ENCODE data around the gene TCIRG1. TPM values are rescaled to one million over a fixed set of nuclear protein-coding genes. Genes with fewer than 3 reads are reported as not detected.

TCIRG1 gene
- total RNA-seq, 2 experiments from 2014 or later = 199 to 201 TPM

DNA sequence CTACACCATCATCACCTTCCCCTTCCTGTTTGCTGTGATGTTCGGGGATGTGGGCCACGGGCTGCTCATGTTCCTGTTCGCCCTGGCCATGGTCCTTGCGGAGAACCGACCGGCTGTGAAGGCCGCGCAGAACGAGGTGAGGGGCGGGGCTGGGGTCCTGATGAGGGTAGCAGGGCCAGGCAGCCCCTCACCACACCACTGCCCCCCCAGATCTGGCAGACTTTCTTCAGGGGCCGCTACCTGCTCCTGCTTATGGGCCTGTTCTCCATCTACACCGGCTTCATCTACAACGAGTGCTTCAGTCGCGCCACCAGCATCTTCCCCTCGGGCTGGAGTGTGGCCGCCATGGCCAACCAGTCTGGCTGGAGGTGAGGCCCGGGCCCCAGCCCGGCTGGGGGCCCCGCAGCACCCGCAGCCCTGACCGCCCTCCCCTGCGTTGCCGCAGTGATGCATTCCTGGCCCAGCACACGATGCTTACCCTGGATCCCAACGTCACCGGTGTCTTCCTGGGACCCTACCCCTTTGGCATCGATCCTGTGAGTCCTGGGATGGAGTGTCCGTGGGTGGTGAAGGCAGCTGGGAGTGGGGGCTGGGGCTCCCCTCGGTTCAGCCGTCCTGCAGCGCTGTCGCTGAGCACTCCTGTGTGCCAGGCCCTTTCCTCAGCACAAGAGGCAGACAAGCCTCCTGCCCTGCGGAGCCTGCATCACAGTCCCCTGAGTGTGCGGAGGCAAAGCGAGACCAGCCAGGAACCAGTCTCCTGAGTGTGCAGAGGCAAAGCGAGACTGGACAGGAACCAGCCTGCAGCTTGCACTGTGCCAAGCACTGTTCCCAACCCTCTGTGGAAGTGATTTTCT, 8.8 kb downstream of the TCIRG1 start:
- ChIA-PET CTCF (ENCODE audit: unreplicated experiment) (no interaction called here), POLR2A (interaction anchor here (0.7 kb wide), 1 partner anchor 13 kb away, joined by 3 read pairs; no protein-coding TSS in a partner anchor)
- no TSS peak for BruUV-seq (replicated peaks)
- Histone ChIP-seq H3K9me3 (ENCODE audit: low read length) (no peaks in the 10 kb centered on the region), H3K4me3 (ENCODE audit: low read depth, low read length, poor library complexity, severe bottlenecking) (no peak overlapping the region), H4K20me1 (ENCODE audit: insufficient read depth, low read length) (no peaks in the 10 kb centered on the region), H3K79me2 (ENCODE audit: insufficient read depth, low read depth, low read length) (no peaks in the 10 kb centered on the region), H3K27ac (ENCODE audit: low read depth, low read length, poor library complexity, severe bottlenecking) (no peak overlapping the region), H3K4me1 (ENCODE audit: insufficient read depth, low read length, poor library complexity, severe bottlenecking) (no peaks in the 10 kb centered on the region), H3K4me2 (ENCODE audit: low read length) (no peak overlapping the region), H2AFZ (ENCODE audit: low read length) (no peak overlapping the region), H3K36me3 (ENCODE audit: insufficient read depth, low read length) (peaks cover 83% of the 10 kb centered on the region), H3K9me2 (ENCODE audit: insufficient read depth, low read length) (no peaks in the 10 kb centered on the region)
- intact Hi-C loops (cut with micrococcal nuclease; ENCODE audit: unreplicated experiment) = no loop called here
- no peak for DNase-seq (ENCODE audit: low spot score)
- TF ChIP-seq, protein P1, sequence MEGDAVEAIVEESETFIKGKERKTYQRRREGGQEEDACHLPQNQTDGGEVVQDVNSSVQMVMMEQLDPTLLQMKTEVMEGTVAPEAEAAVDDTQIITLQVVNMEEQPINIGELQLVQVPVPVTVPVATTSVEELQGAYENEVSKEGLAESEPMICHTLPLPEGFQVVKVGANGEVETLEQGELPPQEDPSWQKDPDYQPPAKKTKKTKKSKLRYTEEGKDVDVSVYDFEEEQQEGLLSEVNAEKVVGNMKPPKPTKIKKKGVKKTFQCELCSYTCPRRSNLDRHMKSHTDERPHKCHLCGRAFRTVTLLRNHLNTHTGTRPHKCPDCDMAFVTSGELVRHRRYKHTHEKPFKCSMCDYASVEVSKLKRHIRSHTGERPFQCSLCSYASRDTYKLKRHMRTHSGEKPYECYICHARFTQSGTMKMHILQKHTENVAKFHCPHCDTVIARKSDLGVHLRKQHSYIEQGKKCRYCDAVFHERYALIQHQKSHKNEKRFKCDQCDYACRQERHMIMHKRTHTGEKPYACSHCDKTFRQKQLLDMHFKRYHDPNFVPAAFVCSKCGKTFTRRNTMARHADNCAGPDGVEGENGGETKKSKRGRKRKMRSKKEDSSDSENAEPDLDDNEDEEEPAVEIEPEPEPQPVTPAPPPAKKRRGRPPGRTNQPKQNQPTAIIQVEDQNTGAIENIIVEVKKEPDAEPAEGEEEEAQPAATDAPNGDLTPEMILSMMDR (conservative IDR thresholded peaks at IDR 0.05; ENCODE audit: low read length) = no peak
- no peak for TF ChIP-seq EZH2phosphoT487 (IDR thresholded peaks at IDR 0.05; ENCODE audit: borderline replicate concordance, low read depth, low read length)

DNA sequence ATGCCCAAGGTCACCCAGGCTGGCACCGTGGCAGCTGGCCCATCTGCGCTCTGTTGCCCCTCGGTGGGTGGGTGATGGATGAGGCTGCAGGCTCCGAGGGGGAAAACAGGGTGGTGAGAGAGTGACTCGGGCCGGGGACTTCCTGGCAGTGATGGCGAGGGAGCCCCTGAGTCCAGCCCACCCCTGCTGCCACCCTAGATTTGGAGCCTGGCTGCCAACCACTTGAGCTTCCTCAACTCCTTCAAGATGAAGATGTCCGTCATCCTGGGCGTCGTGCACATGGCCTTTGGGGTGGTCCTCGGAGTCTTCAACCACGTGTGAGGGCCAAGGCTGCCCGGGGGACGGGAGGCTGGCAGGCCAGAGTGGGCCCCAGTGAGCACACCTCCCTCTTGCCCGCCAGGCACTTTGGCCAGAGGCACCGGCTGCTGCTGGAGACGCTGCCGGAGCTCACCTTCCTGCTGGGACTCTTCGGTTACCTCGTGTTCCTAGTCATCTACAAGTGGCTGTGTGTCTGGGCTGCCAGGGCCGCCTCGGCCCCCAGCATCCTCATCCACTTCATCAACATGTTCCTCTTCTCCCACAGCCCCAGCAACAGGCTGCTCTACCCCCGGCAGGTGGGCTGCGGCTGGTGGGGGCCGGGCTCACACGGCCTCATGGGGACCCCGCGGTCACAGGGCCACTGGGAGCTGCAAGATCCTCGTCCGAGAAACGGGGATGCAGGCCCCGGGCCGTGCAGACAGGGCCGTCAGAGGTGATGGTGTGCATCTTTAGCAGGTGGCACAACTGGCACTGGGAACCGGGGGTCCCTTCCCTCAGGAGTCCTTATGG, 10.1 kb downstream of the TCIRG1 start:
- H3K4me1 ChIP-seq (ENCODE audit: insufficient read depth, low read length, poor library complexity, severe bottlenecking) = no peaks in the 10 kb centered on the region
- peaks cover 84% of the 10 kb centered on the region for H3K36me3 ChIP-seq (ENCODE audit: insufficient read depth, low read length)
- CTCF ChIA-PET (ENCODE audit: unreplicated experiment) = no interaction called here
- no peak overlapping the region for H3K4me2 ChIP-seq (ENCODE audit: low read length)
- no peak overlapping the region for H2AFZ ChIP-seq (ENCODE audit: low read length)
- intact Hi-C loops (cut with micrococcal nuclease; ENCODE audit: unreplicated experiment) = no loop called here
- no peaks in the 10 kb centered on the region for H3K9me2 ChIP-seq (ENCODE audit: insufficient read depth, low read length)
- no TSS peak for BruUV-seq (replicated peaks)
- POLR2A ChIA-PET = no interaction called here
- H3K9me3 ChIP-seq (ENCODE audit: low read length) = no peaks in the 10 kb centered on the region
- no peak for TF ChIP-seq EZH2phosphoT487 (IDR thresholded peaks at IDR 0.05; ENCODE audit: borderline replicate concordance, low read depth, low read length)
- TF ChIP-seq, protein P1 (conservative IDR thresholded peaks at IDR 0.05; ENCODE audit: low read length) = no peak
- H3K27ac ChIP-seq (ENCODE audit: low read depth, low read length, poor library complexity, severe bottlenecking) = no peak overlapping the region
- H3K4me3 ChIP-seq (ENCODE audit: low read depth, low read length, poor library complexity, severe bottlenecking) = no peak overlapping the region
- no peak for DNase-seq (ENCODE audit: low spot score)
- H3K79me2 ChIP-seq (ENCODE audit: insufficient read depth, low read depth, low read length) = no peaks in the 10 kb centered on the region
- no peaks in the 10 kb centered on the region for H4K20me1 ChIP-seq (ENCODE audit: insufficient read depth, low read length)

Measured in OCI-LY7 (cell line).